GM23248 (cell line): ENCODE results near the gene DACT3.

Experiments used
- EZH2 ChIP-seq: fragments of 200-600 bp; sonication (generic); IDR thresholded peaks from 2 replicates; pipeline ENCODE4 v1.6.1; 2018; ENCODE audit warnings: antibody characterized with exemption, mild to moderate bottlenecking; ENCODE audit not compliant: insufficient read depth, poor library complexity, severe bottlenecking
- EZH2phosphoT487 ChIP-seq: fragments of 200-600 bp; sonication (generic); IDR thresholded peaks from 2 replicates; pipeline ENCODE4 v1.6.1; 2018; ENCODE audit warnings: antibody characterized with exemption, moderate library complexity, mild to moderate bottlenecking, low read depth; ENCODE audit not compliant: insufficient read depth

GRCh38 chr19:46704379-46705076 lies 43.5 kb upstream of the DACT3 start:
- no peak for TF ChIP-seq EZH2phosphoT487
- no peak for TF ChIP-seq EZH2
